Adrenal gland (tissue), 12 donors: ENCODE data around the gene DSTN. TPM values are rescaled to one million over a fixed set of nuclear protein-coding genes. Genes with fewer than 3 reads are reported as not detected.

Experiments used
- DNase-seq, 7 donors: peaks; one replicate each; pipeline ENCODE4 v3.0.0-alpha.2; 2019 to 2020
- H3K27ac ChIP-seq, 5 donors: fragments of 200-600 bp; sonication (generic) in 4 of 5; 1 replicate in 3 of 5; 2 replicates in 2 of 5; pipeline versions ENCODE4 v1.5.1 to v1.8.0; 2016 to 2020; ENCODE audit warnings: mild to moderate bottlenecking in 1 of 5
- H3K27me3 ChIP-seq: fragments of 200-600 bp; 2 replicates; pipeline ENCODE4 v1.8.0; 2021
- H3K36me3 ChIP-seq, 2 donors: fragments of 200-600 bp; replicated peaks in 1 of 2; 1 replicate in 1 of 2; 2 replicates in 1 of 2; pipeline versions ENCODE4 v1.5.1 to v1.8.0; 2018 to 2022
- H3K4me1 ChIP-seq, 2 donors: fragments of 200-600 bp; replicated peaks in 1 of 2; 1 replicate in 1 of 2; 2 replicates in 1 of 2; pipeline versions ENCODE4 v1.5.1 to v1.8.0; 2018 to 2021
- H3K4me3 ChIP-seq, 4 donors: fragments of 200-600 bp; sonication (generic) in 3 of 4; one replicate each; pipeline ENCODE4 v1.5.1; 2016 to 2018
- H3K9me3 ChIP-seq, 3 donors: fragments of 200-600 bp; sonication (generic) in 1 of 3; replicated peaks in 1 of 3; 1 replicate in 2 of 3; 2 replicates in 1 of 3; pipeline versions ENCODE4 v1.5.1 to v1.8.0; 2016 to 2021
- POLR2A ChIP-seq, 2 donors: fragments of 450-650 bp; IDR thresholded peaks; one replicate each; pipeline ENCODE4 v1.6.1; 2017; ENCODE audit warnings: antibody characterized with exemption in 2 of 2, mild to moderate bottlenecking in 2 of 2, moderate library complexity in 1 of 2
- WGBS, 4 donors: extraction: QIAGEN DNeasy Blood & Tissue Kit in 2 of 4; methylation state at CpG; one replicate each; pipeline versions ENCODE4 v1.1.5 to v1.1.7; 2013 to 2017; 5-methylcytosine and 5-hydroxymethylcytosine counted together
- intact Hi-C, 2 donors: fragments of 100-400 bp; cut with DNase I; formaldehyde crosslinking; loops; one replicate each; pipeline versions ENCODE4 v1.14.1 to v1.15.0; 2022 to 2023
- polyA plus RNA-seq, 3 donors: library from polyadenylated mRNA; stranded (reverse); fragments of 200-250 nt in 2 of 3; fragments of 350-450 nt in 1 of 3; fragmentation: Illumina TruSeq in 1 of 3; extraction: RNeasy Lipid Tissue Mini Kit (QIAGEN cat#74804) in 1 of 3; gene quantifications; one replicate each; pipeline ENCODE4 v1.2.3, GENCODE V29; 2013 to 2014
- total RNA-seq, 9 donors: library from RNA; depleted of rRNA in 4 of 9; stranded (reverse); fragments of >200 nt in 4 of 9; fragments of 120-200 nt in 1 of 9; fragmentation: NEBNext Ultra II Directional in 1 of 9; extraction: Animal tissue kit (Norgen Biotek cat#: 25700) in 1 of 9; gene quantifications; one replicate each; pipeline versions ENCODE4 v1.1.0 to v1.2.4, GENCODE V29; 2013 to 2023
- TF ChIP-seq, protein P1 (sequence below), 6 experiments: fragments of 450-650 bp in 4 of 6; fragments of 200-600 bp in 2 of 6; sonication (generic) in 1 of 6; IDR thresholded peaks; 1 replicate in 5 of 6; 2 replicates in 1 of 6; pipeline versions ENCODE4 v1.5.1 to v1.8.0; 2016 to 2021; ENCODE audit warnings: antibody characterized with exemption in 6 of 6, mild to moderate bottlenecking in 2 of 6, moderate library complexity in 1 of 6
- donor health status: healthy with polysubstance abuse.
- donor health status: Bipolar disorder and iron deficiency.
- donor health status: DM: yes; HTN: yes; CAD: no.
- donor health status: DM: no; HTN: no; CAD: no.
- donor health status: DM: no; HTN: no; CAD: no.
- donor health status: DM: yes; HTN: yes; CAD: no.

The DSTN gene
- total and polyA plus RNA-seq, 12 donors, result 184 to 552 (median 273) TPM

GRCh38 chr20:17565169-17565845, 4.6 kb upstream of the DSTN start:
- no peak for TF ChIP-seq POLR2A (IDR thresholded peaks at IDR 0.05)
- TF ChIP-seq, protein P1, sequence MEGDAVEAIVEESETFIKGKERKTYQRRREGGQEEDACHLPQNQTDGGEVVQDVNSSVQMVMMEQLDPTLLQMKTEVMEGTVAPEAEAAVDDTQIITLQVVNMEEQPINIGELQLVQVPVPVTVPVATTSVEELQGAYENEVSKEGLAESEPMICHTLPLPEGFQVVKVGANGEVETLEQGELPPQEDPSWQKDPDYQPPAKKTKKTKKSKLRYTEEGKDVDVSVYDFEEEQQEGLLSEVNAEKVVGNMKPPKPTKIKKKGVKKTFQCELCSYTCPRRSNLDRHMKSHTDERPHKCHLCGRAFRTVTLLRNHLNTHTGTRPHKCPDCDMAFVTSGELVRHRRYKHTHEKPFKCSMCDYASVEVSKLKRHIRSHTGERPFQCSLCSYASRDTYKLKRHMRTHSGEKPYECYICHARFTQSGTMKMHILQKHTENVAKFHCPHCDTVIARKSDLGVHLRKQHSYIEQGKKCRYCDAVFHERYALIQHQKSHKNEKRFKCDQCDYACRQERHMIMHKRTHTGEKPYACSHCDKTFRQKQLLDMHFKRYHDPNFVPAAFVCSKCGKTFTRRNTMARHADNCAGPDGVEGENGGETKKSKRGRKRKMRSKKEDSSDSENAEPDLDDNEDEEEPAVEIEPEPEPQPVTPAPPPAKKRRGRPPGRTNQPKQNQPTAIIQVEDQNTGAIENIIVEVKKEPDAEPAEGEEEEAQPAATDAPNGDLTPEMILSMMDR (IDR thresholded peaks at IDR 0.05), result no peak
- 61 to 66% (median 65%) methylated on average over 4 of the region's 4 CpGs for WGBS, 4 donors
- Histone ChIP-seq H3K27me3 (no peaks in the 10 kb centered on the region), H3K9me3 (no peaks in the 10 kb centered on the region), H3K4me3 (no peak overlapping the region), H3K36me3 (no peaks in the 10 kb centered on the region), H3K4me1 (peaks cover 0 to 7% of the 10 kb centered on the region in 2 donors), H3K27ac (no peak overlapping the region)
- intact Hi-C loops, result no loop called here
- no peak for DNase-seq

DNA sequence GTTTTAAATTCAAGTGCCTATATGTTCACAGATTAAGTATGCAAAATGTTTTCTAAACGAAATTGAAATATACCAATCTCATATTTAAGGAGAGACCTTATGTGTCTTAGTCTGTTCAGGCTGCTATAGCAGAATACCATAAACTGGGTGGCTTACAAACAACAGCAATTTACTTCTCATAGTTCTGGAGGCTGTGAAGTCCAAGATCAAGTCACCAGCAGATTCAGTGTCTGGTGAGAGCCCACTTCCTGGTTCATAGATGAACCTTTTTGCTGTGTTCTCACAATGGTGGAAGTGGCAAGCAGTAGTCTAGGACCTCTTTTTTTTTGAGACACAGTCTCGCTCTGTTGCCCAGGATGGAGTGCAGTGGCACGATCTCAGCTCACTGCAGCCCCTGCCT, 3.5 kb upstream of the DSTN start:
- Histone ChIP-seq H3K27ac (no peak overlapping the region), H3K9me3 (no peaks in the 10 kb centered on the region), H3K4me1 (peaks cover under 1 to 12% of the 10 kb centered on the region in 2 donors), H3K36me3 (no peaks in the 10 kb centered on the region), H3K27me3 (no peaks in the 10 kb centered on the region), H3K4me3 (no peak overlapping the region)
- TF ChIP-seq, protein P1 (IDR thresholded peaks at IDR 0.05), result no peak
- no peak for TF ChIP-seq POLR2A (IDR thresholded peaks at IDR 0.05)
- 86 to 92% (median 90%) methylated on average over 3 of the region's 3 CpGs for WGBS, 4 donors
- DNase-seq, result no peak
- intact Hi-C loops, result no loop called here

DNA sequence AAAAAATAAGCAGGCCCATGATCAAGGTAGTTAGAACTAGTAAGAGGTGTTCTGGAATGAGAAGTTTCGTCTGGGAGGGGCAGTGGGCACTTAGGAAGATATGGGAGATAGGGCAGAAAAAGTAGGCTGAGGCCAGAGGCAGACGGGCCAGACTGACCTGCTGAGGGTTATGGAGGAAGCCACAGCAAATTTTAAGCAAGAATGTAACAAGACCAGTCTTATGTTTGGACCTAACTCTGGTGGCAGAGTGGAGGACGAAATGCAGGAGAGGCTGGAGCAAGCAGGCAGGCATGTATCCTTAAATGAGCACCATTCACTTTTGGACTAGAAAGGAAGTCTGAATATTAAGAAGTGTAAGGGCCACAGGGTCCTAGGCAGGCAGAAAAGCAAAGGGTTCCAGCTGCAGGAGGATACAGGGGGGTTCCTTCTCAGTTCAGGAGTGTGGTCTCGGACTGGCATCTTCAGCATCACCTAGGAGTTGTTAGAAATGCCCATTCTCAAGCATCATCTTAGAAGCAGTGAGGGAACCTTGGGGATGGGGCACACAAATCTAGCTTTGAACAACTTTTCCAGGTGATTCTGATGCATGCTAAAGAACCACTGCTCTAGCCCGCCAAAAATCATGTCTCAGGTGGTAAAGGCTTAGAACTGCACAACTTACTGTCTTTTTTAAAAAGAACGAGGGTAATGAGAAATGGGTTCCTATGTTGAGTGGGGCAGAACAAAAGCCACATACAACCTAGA, 1.7 kb upstream of the DSTN start:
- 72 to 86% (median 79%) methylated on average over 6 of the region's 6 CpGs for WGBS, 4 donors
- Histone ChIP-seq H3K9me3 (no peaks in the 10 kb centered on the region), H3K4me3 (peak overlapping the region in 1 of 4 donors; percentile 83), H3K27ac (peak overlapping the region in 4 of 5 donors; percentile 97 to 100 (median 100)), H3K36me3 (no peaks in the 10 kb centered on the region), H3K27me3 (no peaks in the 10 kb centered on the region), H3K4me1 (peaks cover 17 to 31% of the 10 kb centered on the region in 2 donors)
- intact Hi-C loops, result no loop called here
- DNase-seq, result no peak
- TF ChIP-seq, protein P1 (IDR thresholded peaks at IDR 0.05), result no peak
- no peak for TF ChIP-seq POLR2A (IDR thresholded peaks at IDR 0.05)

- TF ChIP-seq POLR2A (IDR thresholded peaks at IDR 0.05), result peak in 1 of 2 donors; percentile 86
- TF ChIP-seq, protein P1 (IDR thresholded peaks at IDR 0.05), result no peak
- Histone ChIP-seq H3K36me3 (peaks cover 0 to 3% of the 10 kb centered on the region in 2 donors), H3K9me3 (no peaks in the 10 kb centered on the region), H3K27ac (peak overlapping the region; percentile 66 to 100 (median 99)), H3K4me1 (peaks cover 18 to 39% of the 10 kb centered on the region in 2 donors), H3K27me3 (no peaks in the 10 kb centered on the region), H3K4me3 (peak overlapping the region in 2 of 4 donors; percentile 20 to 83)
- peak; percentile 82 to 93 (median 88) for DNase-seq
- 1 to 5% (median 2%) methylated on average over 23 to 38 of the region's 38 CpGs for WGBS, 4 donors
- intact Hi-C loops, result no loop called here
These were observed 828 bp upstream of the DSTN start for GRCh38 chr20:17568972-17569521.
